IMR-90 (cell line): Measurements from ENCODE around the gene GPR108. TPM values are rescaled to one million over a fixed set of nuclear protein-coding genes. Genes with fewer than 3 reads are reported as not detected.

ENCODE experiments used
- ATAC-seq: fragments of 200-7000 bp; cut with Tn5 transposase; 2 replicates; pipeline ENCODE4 v1.9.1; 2020; ENCODE audit warnings: low read depth, mild to moderate bottlenecking, moderate library complexity
- BruUV-seq: library from RNA; stranded (reverse); fragments of 400-500 nt; replicated peaks from 2 replicates; lab custom pipeline; 2021; lab: Mats Ljungman, UMichigan
- CTCF ChIA-PET: fragments of 300-600 bp; formaldehyde crosslinking; extraction: SDS; loops from one replicate; lab custom pipeline; 2021; ENCODE audit warnings: antibody characterized with exemption; lab: Yijun Ruan, JAX
- POLR2A ChIA-PET: fragments of 300-600 bp; sonication (Branson Sonifier 250); formaldehyde crosslinking; loops from one replicate; lab custom pipeline; 2022; ENCODE audit warnings: antibody characterized with exemption; ENCODE audit not compliant: unreplicated experiment; lab: Charles Lee
- DNase-seq: peaks from one replicate; pipeline ENCODE4 v3.0.0; 2013
- H2AFZ ChIP-seq: replicated peaks from 2 replicates; pipeline ENCODE3; 2013; ENCODE audit warnings: low read length, mild to moderate bottlenecking; ENCODE audit not compliant: poor library complexity
- H2AK5ac ChIP-seq: 2 replicates; pipeline ENCODE4 v1.6.1; 2013; ENCODE audit warnings: low read depth, low read length, inconsistent platforms
- H2AK9ac ChIP-seq: replicated peaks from 2 replicates; pipeline ENCODE3; 2013; ENCODE audit warnings: mild to moderate bottlenecking, low read depth, low read length, moderate library complexity; ENCODE audit not compliant: poor library complexity
- H2BK120ac ChIP-seq: 2 replicates; pipeline ENCODE4 v1.6.1; 2013; ENCODE audit warnings: low read depth, low read length, inconsistent platforms
- H2BK15ac ChIP-seq: 3 replicates; pipeline ENCODE4 v1.6.1; 2013; ENCODE audit warnings: low read depth, low read length, inconsistent platforms
- H2BK20ac ChIP-seq: 2 replicates; pipeline ENCODE4 v1.6.1; 2013; ENCODE audit warnings: low read depth, mild to moderate bottlenecking, inconsistent platforms, low read length, moderate library complexity
- H2BK5ac ChIP-seq: 2 replicates; pipeline ENCODE4 v1.6.1; 2013; ENCODE audit warnings: mild to moderate bottlenecking, low read depth, low read length, inconsistent platforms; ENCODE audit not compliant: poor library complexity, severe bottlenecking
- H3K14ac ChIP-seq: replicated peaks from 2 replicates; pipeline ENCODE4 v1.6.1; 2013; ENCODE audit warnings: low read depth, low read length, inconsistent platforms
- H3K18ac ChIP-seq: 2 replicates; pipeline ENCODE4 v1.6.1; 2013; ENCODE audit warnings: low read depth, low read length, control low read depth
- H3K23ac ChIP-seq: 2 replicates; pipeline ENCODE4 v1.6.1; 2013; ENCODE audit warnings: low read depth, low read length, inconsistent platforms
- H3K27ac ChIP-seq: 2 replicates; pipeline ENCODE4 v1.5.1; 2013; ENCODE audit warnings: mild to moderate bottlenecking, control low read depth, low read length; ENCODE audit not compliant: insufficient read depth
- H3K27me3 ChIP-seq: 2 replicates; pipeline ENCODE4 v1.6.1; 2013; ENCODE audit warnings: low read length; ENCODE audit not compliant: control insufficient read depth, insufficient read depth
- H3K36me3 ChIP-seq: 2 replicates; pipeline ENCODE4 v1.6.1; 2013; ENCODE audit warnings: low read length, mixed read lengths; ENCODE audit not compliant: control insufficient read depth, insufficient read depth
- H3K4ac ChIP-seq: 2 replicates; pipeline ENCODE4 v1.6.1; 2013; ENCODE audit warnings: low read depth, low read length, inconsistent platforms
- H3K4me1 ChIP-seq: 2 replicates; pipeline ENCODE4 v1.6.1; 2013; ENCODE audit warnings: low read length, mixed read lengths; ENCODE audit not compliant: control insufficient read depth, insufficient read depth
- H3K4me2 ChIP-seq: 2 replicates; pipeline ENCODE4 v1.6.1; 2013; ENCODE audit warnings: low read depth, mild to moderate bottlenecking, control low read depth, low read length, moderate library complexity
- H3K4me3 ChIP-seq: 2 replicates; pipeline ENCODE4 v1.5.1; 2013; ENCODE audit warnings: low read depth, mild to moderate bottlenecking, control low read depth, low read length, moderate library complexity; ENCODE audit not compliant: insufficient read depth
- H3K56ac ChIP-seq: 2 replicates; pipeline ENCODE4 v1.6.1; 2013; ENCODE audit warnings: low read length, inconsistent platforms; ENCODE audit not compliant: insufficient read depth; ENCODE audit errors: extremely low read depth
- H3K79me1 ChIP-seq, 2 experiments: 2 replicates each; pipeline ENCODE4 v1.6.1; 2013; ENCODE audit warnings: low read length in 2 of 2, inconsistent platforms in 1 of 2, low read depth in 1 of 2
- H3K9ac ChIP-seq: 2 replicates; pipeline ENCODE4 v1.6.1; 2013; ENCODE audit warnings: low read depth, low read length, control low read depth
- H3K9me1 ChIP-seq: 2 replicates; pipeline ENCODE4 v1.6.1; 2013; ENCODE audit warnings: low read length, inconsistent platforms; ENCODE audit not compliant: insufficient read depth
- H3K9me3 ChIP-seq: 2 replicates; pipeline ENCODE4 v1.6.1; 2013; ENCODE audit warnings: low read length; ENCODE audit not compliant: control insufficient read depth, insufficient read depth
- H4K20me1 ChIP-seq: 2 replicates; pipeline ENCODE4 v1.6.1; 2013; ENCODE audit warnings: low read length, inconsistent platforms; ENCODE audit not compliant: insufficient read depth
- H4K5ac ChIP-seq: 2 replicates; pipeline ENCODE4 v1.6.1; 2013; ENCODE audit warnings: mild to moderate bottlenecking, low read depth, low read length, control low read depth
- H4K8ac ChIP-seq, 2 experiments: 2 replicates each; pipeline ENCODE4 v1.6.1; 2013; ENCODE audit warnings: low read depth in 2 of 2, low read length in 2 of 2, control low read depth in 1 of 2, inconsistent platforms in 1 of 2
- H4K91ac ChIP-seq: 2 replicates; pipeline ENCODE4 v1.6.1; 2013; ENCODE audit warnings: low read depth, low read length, inconsistent platforms; ENCODE audit not compliant: insufficient read depth
- BHLHE40 ChIP-seq: fragments of 150-350 bp; IDR thresholded peaks from 2 replicates; pipeline ENCODE4 v1.6.1; 2016; ENCODE audit warnings: mild to moderate bottlenecking, low read depth, low read length
- CEBPB ChIP-seq: IDR thresholded peaks from 2 replicates; pipeline ENCODE4 v1.6.1; 2012; ENCODE audit warnings: low read depth, low read length, improper control_type of control experiment
- CHD1 ChIP-seq: IDR thresholded peaks from 2 replicates; pipeline ENCODE4 v1.6.1; 2012; ENCODE audit warnings: low read depth, low read length, improper control_type of control experiment
- FOS ChIP-seq: fragments of 150-350 bp; IDR thresholded peaks from 2 replicates; pipeline ENCODE4 v1.6.1; 2016; ENCODE audit warnings: low read depth, low read length
- MAFK ChIP-seq: IDR thresholded peaks from 2 replicates; pipeline ENCODE4 v1.6.1; 2012; ENCODE audit warnings: low read depth, low read length, improper control_type of control experiment
- MXI1 ChIP-seq: IDR thresholded peaks from 2 replicates; pipeline ENCODE4 v1.6.1; 2012; ENCODE audit warnings: low read depth, mild to moderate bottlenecking, low read length, moderate library complexity, borderline replicate concordance
- NFE2L2 ChIP-seq: fragments of 150-350 bp; IDR thresholded peaks from 2 replicates; pipeline ENCODE4 v1.6.1; 2016; ENCODE audit warnings: low read depth, mild to moderate bottlenecking, low read length
- POLR2A ChIP-seq: IDR thresholded peaks from 2 replicates; pipeline ENCODE4 v1.6.1; 2012; ENCODE audit warnings: mild to moderate bottlenecking, low read depth, low read length
- RAD21 ChIP-seq: IDR thresholded peaks from 2 replicates; pipeline ENCODE4 v1.6.1; 2012; ENCODE audit warnings: low read length, improper control_type of control experiment
- RCOR1 ChIP-seq: IDR thresholded peaks from 2 replicates; pipeline ENCODE4 v1.6.1; 2012; ENCODE audit warnings: mild to moderate bottlenecking, low read length, improper control_type of control experiment; ENCODE audit not compliant: insufficient replicate concordance
- SMC3 ChIP-seq: fragments of 150-350 bp; IDR thresholded peaks from 2 replicates; pipeline ENCODE4 v1.6.1; 2016; ENCODE audit warnings: low read depth, mild to moderate bottlenecking, antibody characterized with exemption, low read length, moderate library complexity
- USF2 ChIP-seq: fragments of 150-350 bp; IDR thresholded peaks from 2 replicates; pipeline ENCODE4 v1.6.1; 2017; ENCODE audit warnings: mild to moderate bottlenecking, antibody characterized with exemption, low read length, low read depth
- WGBS, 2 experiments: methylation state at CpG; one replicate each; pipeline versions ENCODE4 v1.1.5 to v1.1.7; 2013; ENCODE audit warnings: missing lambda C conversion rate in 2 of 2; ENCODE audit not compliant: insufficient read length in 1 of 2; ENCODE audit errors: extremely low coverage in 2 of 2; 5-methylcytosine and 5-hydroxymethylcytosine counted together
- dilution Hi-C: fragments of 300-500 bp; cut with HindIII; formaldehyde crosslinking; loops from one replicate; pipeline ENCODE4 v1.14.3; 2018; ENCODE audit warnings: low sequenced_read_pairs; ENCODE audit not compliant: unreplicated experiment
- in situ Hi-C: fragments of 300-500 bp; cut with MboI; formaldehyde crosslinking; loops from 3 replicates; pipeline ENCODE4 v1.14.3; 2019; ENCODE audit warnings: low sequenced_read_pairs, inconsistent platforms, mixed read lengths
- intact Hi-C: fragments of 100-400 bp; cut with micrococcal nuclease; formaldehyde crosslinking; loops from 2 replicates; pipeline ENCODE4 v1.10.0; 2022
- polyA plus RNA-seq, 3 experiments: library from polyadenylated mRNA; depleted of rRNA; stranded (reverse); fragments of >200 nt; gene quantifications; 2 replicates each; pipeline ENCODE4 v1.2.3, GENCODE V29; 2012; ENCODE audit warnings: low replicate concordance in 1 of 3
- total RNA-seq: library from RNA; depleted of rRNA; stranded (reverse); fragments of >200 nt; gene quantifications from 2 replicates; pipeline ENCODE4 v1.2.3, GENCODE V29; 2012
- TF ChIP-seq, protein P1 (sequence below): conservative IDR thresholded peaks from 2 replicates; pipeline ENCODE4 v1.5.1; 2012; ENCODE audit warnings: mild to moderate bottlenecking, low read depth, low read length, improper control_type of control experiment
- TF ChIP-seq, protein P2 (sequence below): fragments of 150-350 bp; IDR thresholded peaks from 2 replicates; pipeline ENCODE4 v1.6.1; 2016; ENCODE audit warnings: low read depth, mild to moderate bottlenecking, low read length, moderate library complexity, borderline replicate concordance

Gene GPR108
- total and polyA plus RNA-seq, 2 of the 4 experiments (the other 2 are of a cell fraction): 28.0 to 38.9 TPM

DNA sequence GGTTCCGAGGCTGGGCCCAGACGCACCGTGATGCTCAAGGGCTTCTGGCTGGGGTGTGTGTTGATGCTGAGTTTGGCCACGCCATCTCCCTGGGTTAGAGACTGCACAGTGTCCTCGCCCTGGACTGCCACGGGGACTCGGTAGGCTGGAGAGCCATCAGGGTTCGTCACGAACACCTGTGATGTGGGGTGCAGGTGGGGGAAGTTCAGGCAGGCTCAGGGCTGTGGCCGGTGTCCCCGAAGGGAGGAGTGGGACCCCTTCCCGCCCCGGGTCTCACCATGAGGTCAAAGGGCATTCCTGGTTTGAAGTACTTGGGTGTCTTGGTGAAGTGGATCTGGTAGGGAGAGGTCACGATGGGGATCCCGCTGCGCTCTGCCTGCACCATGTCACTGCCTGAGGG is 25.1 kb downstream of the GPR108 start:
- Histone ChIP-seq H3K18ac (no peak overlapping the region), H3K9ac (no peak overlapping the region), H2BK20ac (no peak overlapping the region), H3K23ac (no peak overlapping the region), H4K5ac (no peak overlapping the region), H2AFZ (no peak overlapping the region), H3K27ac (no peak overlapping the region), H3K9me3 (no peaks in the 10 kb centered on the region; the same call in 1 of the 2 replicates), H2AK9ac (no peak overlapping the region), H2AK5ac (no peak overlapping the region), H4K20me1 (no peaks in the 10 kb centered on the region), H2BK15ac (no peak overlapping the region), H3K4me3 (no peak overlapping the region), H3K27me3 (peaks cover 2% of the 10 kb centered on the region; the same call in 1 of the 2 replicates), H3K36me3 (no peaks in the 10 kb centered on the region), H3K56ac (no peak overlapping the region), H4K8ac (no peak overlapping the region), H3K4me1 (no peaks in the 10 kb centered on the region), H3K79me1 (no peaks in the 10 kb centered on the region), H3K4me2 (no peak overlapping the region), H2BK5ac (no peak overlapping the region), H3K14ac (no peak overlapping the region), H3K4ac (no peak overlapping the region), H4K91ac (no peak overlapping the region), H2BK120ac (no peak overlapping the region), H3K9me1 (no peaks in the 10 kb centered on the region)
- CTCF ChIA-PET: no interaction called here
- ATAC-seq: no peak
- no peak for DNase-seq
- POLR2A ChIA-PET: no interaction called here
- in situ Hi-C loops: no loop called here
- WGBS, 2 experiments: 70% methylated on average over 6 of the region's 16 CpGs; no CpG with 5 or more reads in 1 of the 2 experiments
- intact Hi-C loops: no loop called here
- TF ChIP-seq POLR2A: no peak
- no peak for TF ChIP-seq FOS
- TF ChIP-seq, protein P1, sequence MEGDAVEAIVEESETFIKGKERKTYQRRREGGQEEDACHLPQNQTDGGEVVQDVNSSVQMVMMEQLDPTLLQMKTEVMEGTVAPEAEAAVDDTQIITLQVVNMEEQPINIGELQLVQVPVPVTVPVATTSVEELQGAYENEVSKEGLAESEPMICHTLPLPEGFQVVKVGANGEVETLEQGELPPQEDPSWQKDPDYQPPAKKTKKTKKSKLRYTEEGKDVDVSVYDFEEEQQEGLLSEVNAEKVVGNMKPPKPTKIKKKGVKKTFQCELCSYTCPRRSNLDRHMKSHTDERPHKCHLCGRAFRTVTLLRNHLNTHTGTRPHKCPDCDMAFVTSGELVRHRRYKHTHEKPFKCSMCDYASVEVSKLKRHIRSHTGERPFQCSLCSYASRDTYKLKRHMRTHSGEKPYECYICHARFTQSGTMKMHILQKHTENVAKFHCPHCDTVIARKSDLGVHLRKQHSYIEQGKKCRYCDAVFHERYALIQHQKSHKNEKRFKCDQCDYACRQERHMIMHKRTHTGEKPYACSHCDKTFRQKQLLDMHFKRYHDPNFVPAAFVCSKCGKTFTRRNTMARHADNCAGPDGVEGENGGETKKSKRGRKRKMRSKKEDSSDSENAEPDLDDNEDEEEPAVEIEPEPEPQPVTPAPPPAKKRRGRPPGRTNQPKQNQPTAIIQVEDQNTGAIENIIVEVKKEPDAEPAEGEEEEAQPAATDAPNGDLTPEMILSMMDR: no peak
- TF ChIP-seq, protein P2, sequence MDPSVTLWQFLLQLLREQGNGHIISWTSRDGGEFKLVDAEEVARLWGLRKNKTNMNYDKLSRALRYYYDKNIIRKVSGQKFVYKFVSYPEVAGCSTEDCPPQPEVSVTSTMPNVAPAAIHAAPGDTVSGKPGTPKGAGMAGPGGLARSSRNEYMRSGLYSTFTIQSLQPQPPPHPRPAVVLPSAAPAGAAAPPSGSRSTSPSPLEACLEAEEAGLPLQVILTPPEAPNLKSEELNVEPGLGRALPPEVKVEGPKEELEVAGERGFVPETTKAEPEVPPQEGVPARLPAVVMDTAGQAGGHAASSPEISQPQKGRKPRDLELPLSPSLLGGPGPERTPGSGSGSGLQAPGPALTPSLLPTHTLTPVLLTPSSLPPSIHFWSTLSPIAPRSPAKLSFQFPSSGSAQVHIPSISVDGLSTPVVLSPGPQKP: no peak
- TF ChIP-seq CHD1: no peak
- no peak for TF ChIP-seq MXI1
- no peak for TF ChIP-seq USF2
- no peak for TF ChIP-seq CEBPB
- TF ChIP-seq RAD21: no peak
- TF ChIP-seq BHLHE40: no peak
- no peak for TF ChIP-seq RCOR1
- no peak for TF ChIP-seq SMC3
- no peak for TF ChIP-seq MAFK
- TF ChIP-seq NFE2L2: no peak
- BruUV-seq: no TSS peak
- dilution Hi-C loops: no loop called here
